ENCODE data around the gene PHAX. TPM values are rescaled to one million over a fixed set of nuclear protein-coding genes. Genes with fewer than 3 reads are reported as not detected.

The PHAX gene
- total RNA-seq, 1 donor from 2014 or later = 47.2 TPM

GRCh38 chr5:126568206-126568755, 32.5 kb upstream of the PHAX start:
- H3K9me3 Mint-ChIP-seq (ENCODE audit: low read depth) = no peaks in the 10 kb centered on the region
- no peak overlapping the region for H3K4me3 Mint-ChIP-seq (ENCODE audit: unreplicated experiment)
- no peaks in the 10 kb centered on the region for H3K4me1 Mint-ChIP-seq (ENCODE audit: low read depth)
- H3K36me3 Mint-ChIP-seq (ENCODE audit: low read depth) = peaks cover 27% of the 10 kb centered on the region
- H3K27me3 Mint-ChIP-seq (ENCODE audit: low read depth) = no peaks in the 10 kb centered on the region
- DNase-seq (ENCODE audit: low spot score) = no peak
- TF ChIP-seq CTCF (IDR thresholded peaks at IDR 0.05) = no peak
- no peak overlapping the region for H3K27ac Mint-ChIP-seq (ENCODE audit: unreplicated experiment)

GRCh38 chr5:126575644-126576043, 25.1 kb upstream of the PHAX start:
- Mint-ChIP-seq H3K4me3 (ENCODE audit: unreplicated experiment) (no peak overlapping the region), H3K27me3 (ENCODE audit: low read depth) (no peaks in the 10 kb centered on the region), H3K4me1 (ENCODE audit: low read depth) (no peaks in the 10 kb centered on the region), H3K36me3 (ENCODE audit: low read depth) (peaks cover 23% of the 10 kb centered on the region), H3K9me3 (ENCODE audit: low read depth) (no peaks in the 10 kb centered on the region), H3K27ac (ENCODE audit: unreplicated experiment) (no peak overlapping the region)
- no peak for TF ChIP-seq CTCF (IDR thresholded peaks at IDR 0.05)
- no peak for DNase-seq (ENCODE audit: low spot score)

DNA sequence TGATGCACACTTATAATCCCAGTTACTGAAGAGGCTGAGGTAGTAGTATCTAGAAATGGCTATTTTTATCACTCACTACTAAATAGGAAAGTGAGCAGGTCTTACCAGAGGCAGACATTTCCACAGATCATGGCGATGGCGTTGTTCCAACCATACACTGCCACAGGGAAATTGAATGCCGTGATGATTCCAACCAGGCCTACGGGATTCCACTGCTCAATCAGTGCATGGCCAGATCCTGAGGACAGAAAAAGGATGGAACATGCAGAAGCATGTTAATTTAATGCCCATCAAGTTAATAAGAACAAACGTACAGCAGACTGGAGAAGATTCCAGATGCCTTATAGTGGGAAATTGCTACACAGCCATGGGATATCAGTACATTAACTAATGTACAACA, 23.8 kb upstream of the PHAX start:
- Mint-ChIP-seq H3K4me3 (ENCODE audit: unreplicated experiment) (no peak overlapping the region), H3K36me3 (ENCODE audit: low read depth) (peaks cover 26% of the 10 kb centered on the region), H3K27me3 (ENCODE audit: low read depth) (no peaks in the 10 kb centered on the region), H3K9me3 (ENCODE audit: low read depth) (no peaks in the 10 kb centered on the region), H3K27ac (ENCODE audit: unreplicated experiment) (no peak overlapping the region), H3K4me1 (ENCODE audit: low read depth) (no peaks in the 10 kb centered on the region)
- DNase-seq (ENCODE audit: low spot score) = no peak
- no peak for TF ChIP-seq CTCF (IDR thresholded peaks at IDR 0.05)

DNA sequence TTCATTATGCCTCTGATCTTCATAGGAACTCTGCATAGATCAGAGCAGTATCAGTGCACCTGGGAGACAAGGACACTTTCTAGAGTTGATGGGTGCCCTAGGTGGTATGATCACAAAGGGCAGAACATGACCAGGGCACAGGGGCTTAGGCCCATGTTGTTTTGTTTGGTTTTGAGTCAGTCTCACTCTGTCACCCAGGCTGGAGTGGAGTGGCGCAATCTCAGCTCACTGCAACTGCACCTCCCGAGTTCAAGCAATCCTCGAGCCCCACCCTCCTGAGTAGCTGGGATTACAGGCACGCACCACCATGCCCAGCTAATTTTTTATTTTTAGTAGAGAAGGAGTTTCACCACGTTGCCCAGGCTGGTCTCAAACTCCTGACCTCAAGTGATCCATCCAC, 23.3 kb upstream of the PHAX start:
- Mint-ChIP-seq H3K27me3 (ENCODE audit: low read depth) (no peaks in the 10 kb centered on the region), H3K9me3 (ENCODE audit: low read depth) (no peaks in the 10 kb centered on the region)
- DNase-seq (ENCODE audit: low spot score) = no peak

DNA sequence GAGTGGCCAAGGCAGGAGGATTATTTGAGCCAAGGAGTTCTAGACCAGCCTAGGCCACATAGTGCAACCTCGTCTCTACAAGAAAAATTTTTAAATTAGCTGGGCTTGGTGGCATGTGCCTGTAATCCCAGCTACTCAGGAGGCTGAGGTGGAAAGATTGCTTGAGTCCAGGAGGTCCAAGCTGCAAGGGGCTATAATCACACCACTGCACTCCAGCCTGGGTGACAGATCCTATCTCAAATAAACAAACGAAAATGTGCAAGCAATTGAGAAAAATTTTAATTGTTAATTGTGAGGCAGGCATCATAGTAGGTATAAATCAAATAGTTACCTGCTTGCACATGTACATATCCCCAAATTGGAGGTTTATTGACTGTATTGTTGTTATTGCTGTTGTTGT, 21.0 kb upstream of the PHAX start:
- H3K27ac Mint-ChIP-seq (ENCODE audit: unreplicated experiment) = no peak overlapping the region

More for the DNA sequence above, 23.3 kb upstream of the PHAX start:
- Mint-ChIP-seq H3K4me1 (ENCODE audit: low read depth) (no peaks in the 10 kb centered on the region), H3K27ac (ENCODE audit: unreplicated experiment) (no peak overlapping the region), H3K36me3 (ENCODE audit: low read depth) (peaks cover 23% of the 10 kb centered on the region), H3K4me3 (ENCODE audit: unreplicated experiment) (no peak overlapping the region)
- no peak for TF ChIP-seq CTCF (IDR thresholded peaks at IDR 0.05)

More for the DNA sequence above, 21.0 kb upstream of the PHAX start:
- no peaks in the 10 kb centered on the region for H3K27me3 Mint-ChIP-seq (ENCODE audit: low read depth)
- DNase-seq (ENCODE audit: low spot score) = no peak
- H3K4me1 Mint-ChIP-seq (ENCODE audit: low read depth) = no peaks in the 10 kb centered on the region
- H3K36me3 Mint-ChIP-seq (ENCODE audit: low read depth) = peaks cover 32% of the 10 kb centered on the region
- no peak overlapping the region for H3K4me3 Mint-ChIP-seq (ENCODE audit: unreplicated experiment)
- H3K9me3 Mint-ChIP-seq (ENCODE audit: low read depth) = no peaks in the 10 kb centered on the region
- no peak for TF ChIP-seq CTCF (IDR thresholded peaks at IDR 0.05)
